HepG2 (cell line): ENCODE measurements around the gene ANKS4B. TPM values are rescaled to one million over a fixed set of nuclear protein-coding genes. Genes with fewer than 3 reads are reported as not detected.

ENCODE experiments used
- ARNT ChIP-seq: fragments of 450-650 bp; IDR thresholded peaks from 2 replicates; pipeline ENCODE4 v1.6.1; 2017
- BCL3 ChIP-seq: sonication (generic); formaldehyde crosslinking; IDR thresholded peaks from 2 replicates; pipeline ENCODE4 v1.5.1; 2020; ENCODE audit warnings: mild to moderate bottlenecking, missing genetic modification reagents, moderate library complexity
- CCAR2 ChIP-seq: fragments of 200-400 bp; formaldehyde crosslinking; optimal IDR thresholded peaks from 2 replicates; pipeline ENCODE3; 2018; ENCODE audit warnings: low read depth, mild to moderate bottlenecking, low read length, moderate library complexity
- CENPT ChIP-seq: sonication (generic); formaldehyde crosslinking; IDR thresholded peaks from 2 replicates; pipeline ENCODE4 v1.8.0; 2022; ENCODE audit warnings: low read depth, mild to moderate bottlenecking, moderate library complexity, missing genetic modification reagents
- DPF2 ChIP-seq: sonication (generic); formaldehyde crosslinking; IDR thresholded peaks from 2 replicates; pipeline ENCODE4 v1.4.0; 2020; ENCODE audit warnings: mild to moderate bottlenecking, low read depth, missing genetic modification reagents, borderline replicate concordance
- LRRFIP1 ChIP-seq: sonication (generic); formaldehyde crosslinking; conservative IDR thresholded peaks from 2 replicates; pipeline ENCODE4 v1.4.0; 2020; ENCODE audit warnings: missing genetic modification reagents
- MLLT10 ChIP-seq: sonication (generic); formaldehyde crosslinking; IDR thresholded peaks from 2 replicates; pipeline ENCODE4 v1.4.0; 2020; ENCODE audit warnings: missing genetic modification reagents
- RARG ChIP-seq: sonication (generic); formaldehyde crosslinking; IDR thresholded peaks from 2 replicates; pipeline ENCODE4 v1.4.0; 2020; ENCODE audit warnings: low read depth, mild to moderate bottlenecking, missing genetic modification reagents
- SMARCE1 ChIP-seq: fragments of 450-650 bp; IDR thresholded peaks from 2 replicates; pipeline ENCODE4 v1.6.1; 2017; ENCODE audit warnings: borderline replicate concordance
- TOE1 ChIP-seq: sonication (generic); formaldehyde crosslinking; IDR thresholded peaks from 2 replicates; pipeline ENCODE4 v1.4.0; 2020; ENCODE audit warnings: mild to moderate bottlenecking, missing genetic modification reagents
- ZBTB20 ChIP-seq: sonication (generic); formaldehyde crosslinking; IDR thresholded peaks from 2 replicates; pipeline ENCODE4 v1.8.1; 2023; ENCODE audit warnings: missing genetic modification reagents, low read depth, mild to moderate bottlenecking, borderline replicate concordance
- ZBTB33 ChIP-seq: sonication (generic); formaldehyde crosslinking; IDR thresholded peaks from 2 replicates; pipeline ENCODE4 v1.4.0; 2020; ENCODE audit warnings: missing genetic modification reagents
- ZFP91 ChIP-seq: sonication (generic); formaldehyde crosslinking; IDR thresholded peaks from 2 replicates; pipeline ENCODE4 v1.9.0; 2022; ENCODE audit warnings: missing genetic modification reagents, mild to moderate bottlenecking, borderline replicate concordance
- ZNF121 ChIP-seq: sonication (generic); formaldehyde crosslinking; IDR thresholded peaks from 2 replicates; pipeline ENCODE4 v1.5.0; 2020; ENCODE audit warnings: mild to moderate bottlenecking, missing genetic modification reagents
- ZNF280B ChIP-seq: sonication (generic); formaldehyde crosslinking; IDR thresholded peaks from 2 replicates; pipeline ENCODE4 v1.5.0; 2020; ENCODE audit warnings: missing genetic modification reagents, mild to moderate bottlenecking, borderline replicate concordance
- ZNF282 ChIP-seq: fragments of 450-650 bp; IDR thresholded peaks from 2 replicates; pipeline ENCODE4 v1.6.1; 2018; ENCODE audit not compliant: partially characterized antibody
- ZNF552 ChIP-seq: sonication (generic); formaldehyde crosslinking; IDR thresholded peaks from 2 replicates; pipeline ENCODE4 v1.9.0; 2022; ENCODE audit warnings: missing genetic modification reagents, mild to moderate bottlenecking, borderline replicate concordance
- ZNF607 ChIP-seq: sonication (generic); formaldehyde crosslinking; IDR thresholded peaks from 2 replicates; pipeline ENCODE4 v1.5.1; 2020; ENCODE audit warnings: missing genetic modification reagents, mild to moderate bottlenecking, borderline replicate concordance
- ZNF615 ChIP-seq: sonication (generic); formaldehyde crosslinking; IDR thresholded peaks from 2 replicates; pipeline ENCODE4 v1.5.0; 2020; ENCODE audit warnings: mild to moderate bottlenecking, missing genetic modification reagents, borderline replicate concordance
- ZNF761 ChIP-seq: sonication (generic); formaldehyde crosslinking; conservative IDR thresholded peaks from 2 replicates; pipeline ENCODE4 v1.4.0; 2020; ENCODE audit warnings: mild to moderate bottlenecking, missing genetic modification reagents
- polyA plus RNA-seq, 8 experiments: library from polyadenylated mRNA; depleted of rRNA in 3 of 8; stranded (reverse) in 7 of 8; unstranded in 1 of 8; fragments of >200 nt; fragmentation: Illumina TruSeq in 4 of 8; extraction: Trizol in 4 of 8; gene quantifications; 2 replicates each; pipeline versions ENCODE4 v1.2.1 to v1.2.3, GENCODE V29; 2011 to 2016; ENCODE audit warnings: low read depth in 4 of 8, missing spikeins in 1 of 8, mixed read lengths in 1 of 8; ENCODE audit not compliant: insufficient read depth in 1 of 8
- total RNA-seq, 5 experiments: library from RNA; depleted of rRNA; stranded (reverse); fragments of >200 nt; fragmentation: Illumina TruSeq; extraction: Trizol; gene quantifications; 2 replicates each; pipeline ENCODE4 v1.2.3, GENCODE V29; 2016; ENCODE audit warnings: low read depth in 1 of 5

ANKS4B gene
- total and polyA plus RNA-seq, 2 of the 13 experiments (the other 11 are each of a cell fraction or from before 2014, with no cell fraction given): 6.5 to 30.0 TPM

- TF ChIP-seq ZBTB33 (CRISPR knock-in tag): peak; percentile 48; the same call in 1 of the 2 replicates
- TF ChIP-seq ZNF615: peak; percentile 59; the same call in 1 of the 2 replicates
- TF ChIP-seq ZNF280B (CRISPR knock-in tag): no peak
- peak; percentile 78; the same call in 1 of the 2 replicates for TF ChIP-seq DPF2 (CRISPR knock-in tag)
- no peak for TF ChIP-seq MLLT10
- no peak for TF ChIP-seq CENPT (CRISPR knock-in tag)
- TF ChIP-seq LRRFIP1: no peak
- no peak for TF ChIP-seq RARG (CRISPR knock-in tag)
- no peak; the same call in 1 of the 2 replicates for TF ChIP-seq TOE1 (CRISPR knock-in tag)
- no peak for TF ChIP-seq ZNF552 (CRISPR knock-in tag)
- no peak for TF ChIP-seq ARNT
- no peak for TF ChIP-seq SMARCE1
- no peak for TF ChIP-seq ZFP91 (CRISPR knock-in tag)
- TF ChIP-seq ZNF282: no peak
- TF ChIP-seq ZNF761 (CRISPR knock-in tag): peak; percentile 88; the same call in 1 of the 2 replicates
- peak; percentile 98 for TF ChIP-seq ZBTB20 (CRISPR knock-in tag)
- no peak for TF ChIP-seq BCL3 (CRISPR knock-in tag)
- no peak for TF ChIP-seq CCAR2
- 0 out of 2 replicates have a peak, but pooled peaks have one; percentile 47 for TF ChIP-seq ZNF607 (CRISPR knock-in tag)
- 0 out of 2 replicates have a peak, but pooled peaks have one; percentile 28 for TF ChIP-seq ZNF121 (CRISPR knock-in tag)
These were observed at the start of gene ANKS4B (continued) for GRCh38 chr16:21233521-21234150.
